ENCODE results near the gene RNF213. TPM values are rescaled to one million over a fixed set of nuclear protein-coding genes. Genes with fewer than 3 reads are reported as not detected.

Gene RNF213
- total RNA-seq, 1 donor from 2014 or later = 221 TPM

DNA sequence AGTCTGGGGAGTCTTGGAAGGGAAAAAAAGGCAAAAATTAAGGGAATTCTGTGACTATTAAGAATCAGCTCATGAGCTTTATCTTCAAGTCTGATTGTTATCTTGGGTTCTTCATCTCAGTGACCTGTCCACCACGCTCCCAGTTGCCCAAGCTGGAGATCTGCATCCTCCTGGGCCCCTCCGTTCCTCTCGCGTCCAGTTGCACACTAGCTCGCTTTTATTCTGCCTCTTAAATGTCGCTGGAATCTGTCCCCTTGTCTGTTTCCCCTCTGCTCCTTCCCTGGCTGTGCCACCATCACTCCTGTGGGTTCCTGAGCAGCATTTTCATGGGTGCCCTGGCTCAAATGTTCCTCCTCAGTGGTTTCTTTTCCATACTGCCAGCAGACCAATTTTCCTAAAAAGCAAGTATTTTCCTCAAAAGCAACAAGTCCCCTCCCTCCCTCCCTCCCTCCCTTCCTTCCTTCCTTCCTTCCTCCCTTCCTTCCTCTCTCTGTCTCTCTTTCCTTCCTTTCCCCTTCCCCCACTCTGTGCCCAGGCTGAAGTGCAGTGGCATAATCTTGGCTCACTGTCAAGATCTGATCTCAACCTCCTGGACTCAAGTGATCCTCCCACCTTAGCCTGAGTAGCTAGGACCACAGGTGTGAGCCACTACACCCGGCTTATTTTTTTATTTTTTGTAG lies 155.7 kb downstream of the RNF213 start:
- no peak for DNase-seq (ENCODE audit: low spot score)

DNA sequence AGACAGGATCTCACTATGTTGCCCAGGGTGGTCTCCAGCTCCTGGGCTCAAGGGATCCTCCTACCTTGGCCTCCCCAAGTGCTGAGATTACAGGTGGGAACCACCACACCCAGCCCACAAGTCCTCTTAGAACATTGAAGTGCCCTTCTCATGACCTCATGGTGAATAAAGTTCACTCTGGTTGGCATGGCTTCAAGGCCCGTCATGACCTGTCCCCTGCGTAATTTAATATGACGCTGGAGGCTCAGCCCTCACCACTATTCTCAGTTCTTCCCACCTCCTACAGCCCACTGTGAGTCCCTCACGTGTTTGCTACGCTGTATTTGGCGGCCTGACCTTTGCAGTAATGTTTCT lies 156.3 kb downstream of the RNF213 start:
- DNase-seq (ENCODE audit: low spot score) = no peak

DNA sequence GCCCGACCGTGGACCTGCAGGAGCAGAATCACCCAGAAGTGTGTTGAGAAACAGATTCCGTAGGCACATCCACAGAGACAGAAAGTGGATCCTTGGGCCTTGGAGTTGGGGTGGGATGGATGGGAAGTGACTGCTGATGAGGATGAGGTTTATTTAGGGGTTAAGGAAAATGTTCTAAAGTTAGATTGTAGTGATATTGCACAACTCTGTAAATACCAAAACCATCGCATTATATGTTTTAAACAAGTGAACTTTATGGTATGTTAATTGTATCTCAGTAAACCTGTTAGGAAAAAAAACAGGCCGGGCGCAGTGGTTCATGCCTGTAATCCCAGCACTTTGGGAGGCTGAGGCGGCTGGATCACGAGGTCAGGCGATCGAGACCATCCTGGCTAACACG lies 157.9 kb downstream of the RNF213 start:
- no peak for DNase-seq (ENCODE audit: low spot score)

DNA sequence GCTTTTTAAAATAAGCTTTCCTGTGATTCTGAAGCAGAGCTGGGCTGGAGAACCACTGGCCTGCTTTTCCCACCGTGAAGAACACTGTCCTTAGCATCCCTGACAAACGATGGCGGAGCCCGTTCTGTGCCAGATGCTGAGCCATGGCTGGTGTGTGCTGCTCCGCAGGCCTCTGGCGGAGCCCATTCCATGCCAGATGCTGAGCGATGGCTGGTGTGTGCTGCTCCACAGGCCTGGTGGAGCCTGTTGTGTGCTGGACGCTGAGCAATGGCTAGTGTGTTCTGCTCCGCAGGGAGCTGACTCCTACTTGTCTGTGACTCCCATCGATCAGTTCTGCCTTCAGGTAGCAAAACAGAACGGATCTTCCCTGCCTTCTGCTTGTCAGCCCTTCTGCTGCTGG lies 158.6 kb downstream of the RNF213 start:
- peak; percentile 34 for DNase-seq (ENCODE audit: low spot score)

DNA sequence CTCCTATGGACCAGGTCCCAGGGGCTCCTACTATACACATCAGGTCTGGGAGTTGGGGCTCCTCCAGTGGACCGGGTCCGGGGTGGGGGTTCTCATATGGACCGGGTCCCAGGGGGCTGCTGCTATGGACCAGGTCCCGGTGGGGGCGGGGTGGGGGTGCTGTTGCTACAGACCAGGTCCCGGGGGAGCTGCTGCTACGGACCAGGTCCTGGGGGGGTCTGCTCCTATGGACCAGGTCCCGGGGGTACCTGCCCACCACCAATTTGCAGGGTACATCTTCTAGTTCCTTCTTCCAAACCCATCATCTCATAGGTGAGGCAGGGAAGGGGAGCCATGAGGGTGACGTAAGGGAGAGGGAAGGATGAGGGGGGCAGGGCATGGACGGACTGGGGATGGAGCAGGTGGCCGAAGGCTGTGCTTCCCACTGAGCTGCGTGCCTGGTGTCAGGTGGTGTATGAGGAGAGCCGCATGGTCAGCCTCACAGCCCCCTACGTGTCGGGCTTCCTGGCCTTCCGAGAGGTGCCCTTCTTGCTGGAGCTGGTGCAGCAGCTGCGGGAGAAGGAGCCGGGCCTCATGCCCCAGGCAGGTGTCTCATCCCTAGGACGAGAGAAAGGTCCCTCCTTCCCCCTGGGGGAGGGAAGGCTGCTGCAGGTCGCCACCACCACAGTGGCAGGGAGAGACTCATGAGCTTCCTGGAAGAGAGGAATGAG lies 160.9 kb downstream of the RNF213 start:
- no peak for DNase-seq (ENCODE audit: low spot score)

DNA sequence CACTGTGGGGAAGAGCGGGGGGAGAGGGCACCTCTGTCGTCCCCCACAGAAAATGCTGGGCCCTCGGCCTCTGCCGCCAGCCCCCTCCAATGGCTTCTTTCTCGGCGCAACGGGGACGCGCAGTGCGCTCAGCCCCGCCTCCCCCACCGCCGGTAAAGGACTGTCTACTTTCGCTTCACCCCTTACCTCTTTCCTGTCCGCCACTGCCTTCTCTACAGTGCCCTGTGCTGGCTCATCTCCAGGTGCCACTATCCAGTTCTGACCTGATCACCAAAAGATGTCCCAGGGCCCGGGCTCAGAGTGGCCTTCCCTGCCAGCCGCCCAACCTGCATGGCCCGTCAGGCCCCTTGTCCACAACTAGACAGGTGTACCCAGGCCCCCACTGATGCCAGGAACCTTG lies 161.6 kb downstream of the RNF213 start:
- no peak for DNase-seq (ENCODE audit: low spot score)

DNA sequence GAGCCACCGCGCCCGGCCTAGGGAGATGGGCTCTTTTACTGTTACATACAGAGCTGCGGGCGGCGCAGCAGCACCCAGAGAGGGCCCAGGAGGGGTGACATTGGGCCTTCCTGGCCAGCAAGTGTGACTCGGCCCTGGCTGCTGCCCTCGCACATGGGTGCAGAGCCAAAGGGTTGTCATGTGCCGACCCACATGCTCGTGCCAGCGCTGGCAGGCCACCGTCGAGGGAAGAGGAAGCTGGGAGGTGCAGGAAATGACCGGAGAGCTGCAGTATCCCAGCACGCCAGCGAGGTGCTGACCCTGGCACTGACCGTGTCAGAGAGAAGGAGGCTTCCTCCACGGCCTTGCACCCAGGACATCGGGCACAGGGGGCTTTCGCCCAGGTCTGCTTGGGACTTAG lies 162.3 kb downstream of the RNF213 start:
- no peak for DNase-seq (ENCODE audit: low spot score)

DNA sequence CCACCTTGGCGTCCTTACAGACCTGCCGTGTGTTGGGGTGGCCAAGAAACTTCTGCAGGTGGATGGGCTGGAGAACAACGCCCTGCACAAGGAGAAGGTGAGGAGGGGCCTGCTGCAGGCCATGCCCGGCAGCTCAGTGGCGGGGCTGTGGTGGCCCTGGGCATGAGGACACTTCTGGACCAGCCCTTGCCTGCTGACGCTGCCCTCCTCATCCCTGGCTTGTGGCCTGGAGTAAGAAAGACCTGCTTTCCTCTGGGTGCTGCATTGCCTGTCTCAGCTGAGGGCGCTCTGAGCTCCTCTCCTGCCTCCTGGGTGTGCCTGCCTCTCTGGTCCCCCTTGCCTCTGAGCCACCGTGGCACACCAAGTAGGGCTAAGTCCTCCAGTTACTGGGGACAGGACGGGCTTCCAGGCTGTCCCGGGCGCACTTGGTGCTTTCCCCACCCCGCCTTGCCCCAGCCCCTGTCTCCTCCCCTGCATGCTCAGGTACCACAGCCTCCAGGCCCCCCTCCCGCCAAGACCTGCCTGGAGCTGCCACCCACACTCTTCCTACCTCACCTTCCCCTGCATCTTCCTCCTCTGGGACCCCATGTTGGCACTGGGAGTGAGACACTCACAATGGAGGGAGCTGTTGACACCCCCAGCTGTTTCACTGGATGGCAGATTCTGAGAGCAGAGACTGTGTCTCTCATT lies 163.0 kb downstream of the RNF213 start:
- no peak for DNase-seq (ENCODE audit: low spot score)

DNA sequence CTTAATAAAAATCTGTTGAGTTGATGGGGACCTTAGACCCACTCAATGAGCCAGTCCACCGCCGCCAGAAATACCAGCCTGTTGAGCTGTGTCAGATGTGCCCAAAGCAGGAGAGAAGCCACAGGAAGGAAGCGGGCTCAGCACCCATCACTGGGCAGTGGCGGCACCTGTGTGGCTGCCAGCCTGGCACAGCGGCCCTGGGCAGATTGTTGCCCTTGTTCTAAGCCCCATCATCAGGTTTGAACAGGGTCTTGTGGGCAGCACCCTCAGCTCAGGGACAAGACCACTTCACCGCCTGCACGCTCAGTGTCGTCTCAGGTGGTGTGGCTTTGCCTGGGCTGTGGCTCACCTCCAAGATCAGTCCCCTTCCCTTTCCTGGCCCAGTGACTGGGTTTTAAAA lies 163.6 kb downstream of the RNF213 start:
- no peak for DNase-seq (ENCODE audit: low spot score)

DNA sequence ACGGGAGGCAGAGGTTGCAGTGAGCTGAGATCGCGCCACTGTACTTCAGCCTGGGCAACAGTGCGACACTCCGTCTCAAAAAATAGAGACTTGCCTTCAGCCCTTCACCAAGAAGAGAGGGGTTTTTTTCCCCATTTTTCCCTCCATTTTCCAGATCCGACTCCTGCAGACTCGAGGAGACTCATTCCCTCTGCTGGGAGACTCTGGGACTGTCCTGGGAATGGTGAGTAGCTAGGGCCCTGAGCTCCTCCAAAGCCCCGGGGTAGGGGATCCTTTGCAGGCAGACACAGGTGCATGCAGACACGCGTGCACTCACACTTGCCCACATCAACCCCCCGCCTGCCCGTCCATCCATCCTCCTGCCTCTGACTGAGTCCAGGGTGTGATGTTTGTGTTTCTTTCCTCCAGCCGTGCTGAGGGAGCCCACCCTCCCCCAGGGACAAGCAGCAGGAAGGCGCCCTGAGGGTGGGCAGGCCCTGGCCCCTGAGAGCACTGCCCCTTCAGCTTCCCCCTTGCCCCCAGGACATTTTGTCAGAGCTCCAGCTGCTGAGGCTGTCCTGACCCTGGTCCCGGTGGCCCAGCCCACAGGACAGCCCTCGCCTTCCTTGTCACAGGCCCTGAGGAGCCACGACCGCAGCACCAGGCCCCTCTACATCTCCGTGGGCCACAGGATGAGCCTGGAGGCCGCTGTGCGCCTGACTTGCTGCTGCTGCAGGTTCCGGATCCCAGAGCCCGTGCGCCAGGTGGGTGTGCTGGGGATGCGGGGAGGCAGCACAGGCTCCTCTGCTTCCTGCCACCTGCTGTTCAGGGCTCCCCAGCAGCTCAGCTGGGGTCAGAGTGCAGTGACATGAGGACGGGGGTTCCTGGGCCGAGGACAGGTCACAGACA lies 164.5 kb downstream of the RNF213 start:
- no peak for DNase-seq (ENCODE audit: low spot score)

DNA sequence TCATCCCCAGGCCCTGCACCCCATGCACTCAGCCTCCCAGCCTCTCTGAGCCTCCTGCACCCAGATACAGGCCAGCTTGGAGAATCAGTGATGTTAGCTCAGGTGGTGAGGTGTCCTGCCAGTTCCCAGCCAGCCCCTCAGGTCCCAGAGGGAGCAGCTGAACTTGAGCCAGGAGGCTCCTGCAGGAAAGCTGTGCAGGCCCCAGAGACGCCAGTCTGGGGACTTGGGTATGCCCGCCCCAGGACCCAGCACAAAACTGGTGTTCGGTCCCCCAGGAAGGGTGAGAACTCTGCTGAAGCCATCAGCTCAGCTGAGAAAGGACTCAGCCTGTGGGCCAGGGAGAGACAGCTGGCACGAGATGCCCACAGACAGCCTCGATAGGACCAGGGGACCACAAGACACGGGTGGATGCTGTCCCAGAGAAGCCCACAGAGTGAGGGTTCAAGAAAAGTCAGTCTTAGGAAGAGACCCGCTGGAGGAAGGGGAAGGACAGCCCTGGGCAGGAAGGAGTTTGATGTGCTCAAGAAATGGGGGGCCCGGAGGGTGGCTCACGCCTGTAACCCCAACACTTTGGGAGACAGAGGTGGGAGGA lies 165.3 kb downstream of the RNF213 start:
- no peak for DNase-seq (ENCODE audit: low spot score)

DNA sequence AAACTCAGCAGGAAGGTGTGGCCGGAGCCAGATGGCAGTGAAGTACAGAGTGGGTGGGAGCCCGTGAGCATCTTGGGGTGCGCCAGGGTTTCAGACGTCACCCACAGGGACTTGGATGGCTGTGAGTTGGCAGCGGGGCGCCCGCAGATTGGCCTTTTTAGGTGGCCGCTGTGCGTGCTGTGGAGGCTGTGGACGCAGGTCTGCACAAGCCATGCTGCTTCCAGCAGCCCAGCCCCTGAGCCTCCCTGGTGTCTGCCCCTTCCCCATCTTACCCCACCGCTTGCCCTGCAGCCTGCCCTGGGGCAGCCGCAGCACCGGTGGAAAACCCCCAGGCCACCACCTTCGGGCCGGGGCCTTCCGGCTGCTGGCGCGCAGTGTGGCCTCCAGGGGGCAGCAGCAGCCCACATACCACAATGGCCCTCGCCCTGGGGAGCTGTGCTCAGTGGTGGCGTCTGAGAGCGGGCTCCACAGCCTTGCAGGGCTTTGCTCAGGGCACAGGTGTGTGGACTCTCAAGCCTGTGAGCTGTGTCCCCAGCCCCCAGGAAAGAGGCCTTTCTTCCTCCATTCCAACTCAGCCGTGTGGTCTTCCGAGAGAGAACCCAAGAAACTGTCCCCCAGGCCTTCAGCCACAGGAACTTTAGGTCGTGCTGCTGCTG lies 166.1 kb downstream of the RNF213 start:
- DNase-seq (ENCODE audit: low spot score) = peak; percentile 79

DNA sequence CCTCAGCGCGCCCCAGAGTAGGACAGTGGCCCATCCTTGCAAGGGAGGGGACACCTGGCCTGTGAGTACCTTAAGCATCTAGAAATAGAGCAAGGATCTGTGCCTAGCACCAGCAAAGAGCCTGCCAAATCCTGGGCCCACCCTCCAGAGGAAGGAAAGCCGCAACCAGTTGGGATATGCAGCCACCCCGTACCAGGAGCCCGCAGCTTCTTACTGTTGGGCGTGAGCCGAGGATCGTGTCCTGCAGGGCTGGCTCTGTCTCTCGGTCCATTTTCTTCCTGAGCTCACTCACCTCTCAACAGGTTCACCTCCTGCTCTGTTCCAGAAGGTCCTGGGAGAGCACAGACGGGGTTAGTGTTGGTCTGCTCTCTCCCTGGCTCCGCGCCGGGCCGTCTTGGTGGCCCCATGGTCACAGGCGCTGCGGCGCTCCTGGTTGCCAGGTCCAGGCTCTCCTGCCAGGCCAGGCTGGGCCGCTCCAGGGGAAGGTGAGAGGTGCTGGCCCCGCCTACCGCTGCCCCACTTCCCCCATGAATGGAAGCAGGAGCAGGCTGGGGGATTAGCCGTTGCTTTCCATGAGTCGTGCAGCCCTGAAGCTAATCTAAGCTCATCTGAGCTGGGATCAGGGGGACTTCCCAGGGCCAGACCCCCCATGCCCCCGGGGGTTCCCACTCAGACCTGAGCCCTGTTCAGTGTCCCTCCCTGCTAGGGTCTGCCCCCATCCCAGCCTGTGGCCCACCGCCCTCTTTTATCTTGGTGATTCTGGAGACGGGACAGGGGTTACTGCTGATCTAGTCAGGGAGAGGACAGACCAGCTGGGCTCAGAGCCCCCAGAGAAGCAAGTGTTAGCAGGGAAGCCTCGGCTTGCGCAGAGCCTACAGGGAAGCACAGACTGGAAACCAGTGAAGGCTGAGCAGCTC lies 167.0 kb downstream of the RNF213 start:
- no peak for DNase-seq (ENCODE audit: low spot score)

DNA sequence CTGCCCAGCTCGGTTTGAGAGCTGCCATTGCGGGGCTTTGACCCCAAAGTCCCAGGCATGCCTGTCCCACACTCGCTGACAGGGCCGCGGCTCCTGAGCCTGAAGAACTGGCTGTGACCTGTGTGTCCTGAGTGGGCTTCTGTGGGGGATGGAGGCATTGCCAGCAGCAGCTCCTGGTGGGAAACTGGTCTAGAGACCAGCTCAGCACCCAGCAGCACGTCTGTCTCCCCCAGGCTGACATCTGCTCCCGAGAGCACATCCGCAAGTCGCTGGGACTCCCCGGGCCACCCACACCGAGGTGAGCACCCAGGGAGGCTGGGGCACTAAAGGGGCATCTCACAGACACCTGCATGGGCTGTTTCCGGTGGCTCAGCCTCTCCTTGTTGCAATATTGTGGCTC lies 167.7 kb downstream of the RNF213 start:
- DNase-seq (ENCODE audit: low spot score) = no peak

DNA sequence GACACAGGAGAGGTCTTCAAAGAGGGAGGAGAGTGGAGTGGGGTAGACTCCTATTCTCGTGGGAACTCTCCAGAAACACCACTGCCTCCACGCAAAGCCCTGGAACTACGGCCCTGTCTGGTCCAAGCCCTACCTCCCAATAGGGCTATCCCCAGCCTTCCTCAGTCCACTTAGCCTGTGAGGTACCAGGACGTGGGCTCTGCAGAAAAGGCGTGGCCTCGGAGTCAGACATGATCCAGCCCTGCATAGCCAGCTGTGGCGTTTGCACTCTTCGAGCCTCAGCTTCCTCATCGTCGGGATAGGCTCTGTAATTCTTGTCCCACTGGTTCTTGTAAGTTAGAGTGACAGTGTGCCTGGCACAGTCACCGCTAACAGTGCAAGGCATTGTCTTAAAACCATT lies 168.1 kb downstream of the RNF213 start:
- DNase-seq (ENCODE audit: low spot score) = no peak

DNA sequence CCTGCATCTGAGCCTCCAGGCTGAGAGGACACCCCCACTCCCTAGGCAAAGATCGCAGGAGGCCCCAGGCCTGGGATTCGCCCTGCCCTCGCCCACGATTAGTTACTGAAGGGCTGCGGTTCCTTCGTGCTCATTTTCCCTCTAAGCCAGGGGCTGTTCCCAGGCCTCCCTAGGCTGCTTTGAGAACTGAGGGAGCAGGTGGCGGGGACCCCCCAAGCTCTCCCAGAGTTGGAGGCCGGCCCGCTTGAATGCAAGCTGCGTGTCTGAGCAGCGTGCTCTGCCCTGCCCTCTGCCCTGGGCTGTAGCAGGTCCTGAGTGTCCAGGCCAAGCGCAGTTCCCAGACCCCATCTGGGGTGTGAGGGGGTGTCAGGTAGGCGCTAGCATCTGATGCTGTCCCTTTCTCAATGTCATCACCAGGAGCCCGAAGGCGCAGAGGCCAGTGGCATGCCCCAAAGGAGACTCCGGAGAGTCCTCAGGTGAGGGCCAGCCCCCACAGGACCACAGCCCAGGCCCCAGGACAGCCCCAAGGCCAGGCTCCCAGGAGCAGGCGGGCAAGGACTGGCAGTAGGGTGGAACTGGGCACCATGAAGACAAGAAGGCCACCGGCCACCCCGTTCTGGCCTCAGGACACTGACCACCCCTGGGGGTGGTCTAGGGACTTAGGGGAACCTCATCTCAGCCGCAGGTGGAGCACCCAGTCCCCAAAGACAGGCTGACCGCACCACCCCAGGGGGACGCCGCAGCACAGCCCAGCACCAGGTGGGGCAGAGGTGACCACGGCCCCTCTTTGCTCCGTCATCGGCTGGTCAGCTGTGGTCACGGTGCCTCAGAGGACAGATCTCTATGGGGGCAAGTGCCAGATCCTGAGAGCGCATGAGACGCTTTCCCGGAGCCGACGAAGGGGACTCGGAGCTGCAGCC lies 169.0 kb downstream of the RNF213 start:
- no peak for DNase-seq (ENCODE audit: low spot score)

DNA sequence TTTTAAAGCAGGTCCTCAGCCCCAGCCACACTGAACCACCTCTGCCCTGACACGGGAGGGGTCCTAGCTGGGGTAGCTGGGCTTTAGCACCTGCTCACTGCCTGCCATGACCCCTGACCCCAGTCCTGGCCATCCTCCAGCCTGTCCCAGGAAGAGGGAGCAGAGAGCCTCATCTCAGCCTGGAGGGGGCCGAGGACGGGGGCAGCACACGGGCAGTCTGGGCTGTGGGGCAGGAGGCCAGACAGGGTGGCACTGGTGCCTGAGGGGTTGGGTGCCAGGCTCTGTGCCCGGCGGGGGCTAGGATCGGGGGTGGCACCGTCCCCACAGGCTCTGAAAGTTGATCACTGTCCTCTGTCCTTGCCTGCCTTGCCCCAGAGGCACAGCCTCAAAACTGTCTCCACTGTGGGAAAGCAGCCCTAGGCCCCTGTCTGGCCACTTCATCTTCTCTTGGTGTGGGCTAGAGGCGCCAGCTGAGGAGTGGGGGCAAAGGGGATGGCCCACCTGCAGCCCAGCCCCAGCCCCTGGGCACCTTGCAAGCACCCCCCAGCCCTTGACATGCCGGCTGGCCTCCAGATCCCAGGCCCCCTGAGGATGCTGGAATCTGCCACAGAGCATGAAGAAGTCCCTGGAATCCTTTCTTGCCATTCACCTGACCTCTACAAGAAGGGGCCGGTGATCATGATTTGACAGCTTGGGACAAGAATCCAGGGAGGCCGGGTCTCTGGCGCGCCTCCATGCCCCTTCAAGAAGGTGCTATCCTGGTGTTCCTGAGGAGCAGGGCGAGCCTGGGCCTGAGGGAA lies 170.0 kb downstream of the RNF213 start:
- DNase-seq (ENCODE audit: low spot score) = no peak
